G401 (cell line): ENCODE data around the gene ZNF213. TPM values are rescaled to one million over a fixed set of nuclear protein-coding genes. Genes with fewer than 3 reads are reported as not detected.
"Not testable (repeated sequence)": the region's sequence is repeated elsewhere in the genome, so short reads cannot be mapped to it uniquely, and the experiment has no call there.

ENCODE experiments used
- DNase-seq: peaks from one replicate; pipeline ENCODE4 v3.0.0-alpha.2; 2015; ENCODE audit warnings: low spot score
- in situ Hi-C: cut with HindIII; loops from 2 replicates; pipeline ENCODE4 v1.10.0; 2016; ENCODE audit warnings: low sequenced_read_pairs, mixed read lengths
- total RNA-seq: library from RNA; depleted of rRNA; stranded (reverse); fragments of >200 nt; shearing (Covaris generic); gene quantifications from 2 replicates; pipeline ENCODE4 v1.2.3, GENCODE V29; 2014

The ZNF213 gene
- total RNA-seq, 1 experiment from 2014 or later = 0.61 TPM

GRCh38 chr16:3122926-3123570 is 11.8 kb upstream of the ZNF213 start:
- in situ Hi-C loops = no loop called here
- DNase-seq = no peak

GRCh38 chr16:3123986-3124886 is 10.6 kb upstream of the ZNF213 start:
- DNase-seq = peak; percentile 97
- in situ Hi-C loops = no loop called here

GRCh38 chr16:3127745-3128144 is 7.1 kb upstream of the ZNF213 start:
- peak; percentile 84 for DNase-seq

GRCh38 chr16:3129137-3130131 is 5.4 kb upstream of the ZNF213 start:
- in situ Hi-C loops = no loop called here
- peak; percentile 95 for DNase-seq

More at GRCh38 chr16:3127745-3128144, 7.1 kb upstream of the ZNF213 start:
- in situ Hi-C loops = no loop called here

- DNase-seq = no peak
- in situ Hi-C loops = no loop called here
Observed at GRCh38 chr16:3131755-3132377, 3.0 kb upstream of the ZNF213 start.

- in situ Hi-C loops = no loop called here
- DNase-seq = no peak
Observed at GRCh38 chr16:3133844-3134243, 985 bp upstream of the ZNF213 start.

GRCh38 chr16:3135126-3135715 is 392 bp downstream of the ZNF213 start:
- in situ Hi-C loops = no loop called here
- DNase-seq = no peak

GRCh38 chr16:3137267-3137666 is 2.4 kb downstream of the ZNF213 start:
- in situ Hi-C loops = no loop called here

GRCh38 chr16:3138342-3138741 is 3.5 kb downstream of the ZNF213 start:
- no peak for DNase-seq
- in situ Hi-C loops = no loop called here

More at GRCh38 chr16:3137267-3137666, 2.4 kb downstream of the ZNF213 start:
- no peak for DNase-seq

GRCh38 chr16:3138823-3139426 is 4.1 kb downstream of the ZNF213 start:
- in situ Hi-C loops = no loop called here
- no peak for DNase-seq

GRCh38 chr16:3139561-3139960 is 4.7 kb downstream of the ZNF213 start:
- DNase-seq, in situ Hi-C loops: not testable (repeated sequence)

GRCh38 chr16:3140603-3141427 is 6.0 kb downstream of the ZNF213 start:
- in situ Hi-C loops = no loop called here
- DNase-seq = no peak

GRCh38 chr16:3141781-3142311 is 7.0 kb downstream of the ZNF213 start:
- in situ Hi-C loops = no loop called here
- no peak for DNase-seq

GRCh38 chr16:3142327-3142726 is 7.5 kb downstream of the ZNF213 start:
- DNase-seq = no peak
- in situ Hi-C loops = no loop called here

GRCh38 chr16:3142770-3143169 is 7.9 kb downstream of the ZNF213 start:
- no peak for DNase-seq
- in situ Hi-C loops = no loop called here

- in situ Hi-C loops = no loop called here
- no peak for DNase-seq
Observed at GRCh38 chr16:3143189-3143588, 8.4 kb downstream of the ZNF213 start.
